HG03457 (cell line): ENCODE measurements around the gene MMRN2.
"Not testable (repeated sequence)": the region's sequence is repeated elsewhere in the genome, so short reads cannot be mapped to it uniquely, and the experiment has no call there.

Experiments used
- ATAC-seq: cut with Tn5 transposase; IDR thresholded peaks from one replicate; pipeline ENCODE4 v1.9.1; 2021; ENCODE audit warnings: moderate number of reproducible peaks; ENCODE audit not compliant: unreplicated experiment

MMRN2 gene

GRCh38 chr10:86941426-86941825 is 16.0 kb downstream of the MMRN2 start:
- no peak for ATAC-seq

- ATAC-seq = no peak
Observed at GRCh38 chr10:86940677-86941076, 16.7 kb downstream of the MMRN2 start.

GRCh38 chr10:86940076-86940475 is 17.3 kb downstream of the MMRN2 start:
- not testable (repeated sequence) for ATAC-seq

GRCh38 chr10:86938260-86938659 is 19.2 kb downstream of the MMRN2 start:
- no peak for ATAC-seq

GRCh38 chr10:86937502-86938154 is 19.8 kb downstream of the MMRN2 start:
- no peak for ATAC-seq

- ATAC-seq = no peak
Observed at GRCh38 chr10:86936661-86937501, 20.5 kb downstream of the MMRN2 start.

- not testable (repeated sequence) for ATAC-seq
Observed at GRCh38 chr10:86934162-86934711, 23.2 kb downstream of the MMRN2 start.

- no peak for ATAC-seq
Observed at GRCh38 chr10:86932674-86933073, 24.7 kb downstream of the MMRN2 start.

GRCh38 chr10:86931872-86932271 is 25.5 kb downstream of the MMRN2 start:
- no peak for ATAC-seq

- no peak for ATAC-seq
Observed at GRCh38 chr10:86929468-86930380, 27.7 kb downstream of the MMRN2 start.

GRCh38 chr10:86922553-86922961 is 34.9 kb downstream of the MMRN2 start:
- ATAC-seq = no peak

GRCh38 chr10:86918022-86918471 is 39.4 kb downstream of the MMRN2 start:
- ATAC-seq = no peak

GRCh38 chr10:86914734-86915133 is 42.7 kb downstream of the MMRN2 start:
- no peak for ATAC-seq

GRCh38 chr10:86905429-86905828 is 52.0 kb downstream of the MMRN2 start:
- no peak for ATAC-seq

- no peak for ATAC-seq
Observed at GRCh38 chr10:86904600-86904999, 52.8 kb downstream of the MMRN2 start.

- no peak for ATAC-seq
Observed at GRCh38 chr10:86900955-86901354, 56.5 kb downstream of the MMRN2 start.

GRCh38 chr10:86899670-86900276 is 57.6 kb downstream of the MMRN2 start:
- no peak for ATAC-seq

GRCh38 chr10:86899132-86899531 is 58.3 kb downstream of the MMRN2 start:
- no peak for ATAC-seq

- ATAC-seq = no peak
Observed at GRCh38 chr10:86898511-86898910, 58.9 kb downstream of the MMRN2 start.

- no peak for ATAC-seq
Observed at GRCh38 chr10:86889997-86890396, 67.4 kb downstream of the MMRN2 start.
